Subcutaneous abdominal adipose tissue (tissue), 5 donors: ENCODE measurements around the gene RAB6D.
"Not testable (repeated sequence)": the region's sequence is repeated elsewhere in the genome, so short reads cannot be mapped to it uniquely, and the experiment has no call there.

Experiments
- H3K27ac ChIP-seq: one replicate; pipeline ENCODE4 v1.7.0; 2013; ENCODE audit warnings: low read depth, mild to moderate bottlenecking, inconsistent platforms, low read length, moderate library complexity
- H3K27me3 ChIP-seq, 5 donors: one replicate each; pipeline ENCODE4 v1.7.0; 2013; ENCODE audit warnings: low read length in 5 of 5, inconsistent platforms in 1 of 5; ENCODE audit not compliant: control insufficient read depth in 5 of 5, insufficient read depth in 4 of 5
- H3K36me3 ChIP-seq, 5 donors: one replicate each; pipeline ENCODE4 v1.7.0; 2013; ENCODE audit warnings: low read length in 5 of 5; ENCODE audit not compliant: control insufficient read depth in 5 of 5, insufficient read depth in 5 of 5
- H3K4me1 ChIP-seq, 5 donors: one replicate each; pipeline ENCODE4 v1.7.0; 2013; ENCODE audit warnings: low read length in 5 of 5, mild to moderate bottlenecking in 3 of 5, moderate library complexity in 1 of 5; ENCODE audit not compliant: control insufficient read depth in 5 of 5, insufficient read depth in 5 of 5
- H3K4me3 ChIP-seq, 5 donors: one replicate each; pipeline ENCODE4 v1.7.0; 2013; ENCODE audit warnings: low read length in 5 of 5, low read depth in 1 of 5
- H3K9ac ChIP-seq, 5 donors: one replicate each; pipeline ENCODE4 v1.7.0; 2013; ENCODE audit warnings: low read length in 5 of 5, mild to moderate bottlenecking in 4 of 5, moderate library complexity in 3 of 5
- H3K9me3 ChIP-seq, 5 donors: one replicate each; pipeline ENCODE4 v1.7.0; 2013; ENCODE audit warnings: low read length in 5 of 5; ENCODE audit not compliant: control insufficient read depth in 5 of 5
- donor health status: healthy.
- donor health status: healthy.
- donor health status: healthy.
- donor health status: healthy.
- donor health status: healthy.

The RAB6D gene

DNA sequence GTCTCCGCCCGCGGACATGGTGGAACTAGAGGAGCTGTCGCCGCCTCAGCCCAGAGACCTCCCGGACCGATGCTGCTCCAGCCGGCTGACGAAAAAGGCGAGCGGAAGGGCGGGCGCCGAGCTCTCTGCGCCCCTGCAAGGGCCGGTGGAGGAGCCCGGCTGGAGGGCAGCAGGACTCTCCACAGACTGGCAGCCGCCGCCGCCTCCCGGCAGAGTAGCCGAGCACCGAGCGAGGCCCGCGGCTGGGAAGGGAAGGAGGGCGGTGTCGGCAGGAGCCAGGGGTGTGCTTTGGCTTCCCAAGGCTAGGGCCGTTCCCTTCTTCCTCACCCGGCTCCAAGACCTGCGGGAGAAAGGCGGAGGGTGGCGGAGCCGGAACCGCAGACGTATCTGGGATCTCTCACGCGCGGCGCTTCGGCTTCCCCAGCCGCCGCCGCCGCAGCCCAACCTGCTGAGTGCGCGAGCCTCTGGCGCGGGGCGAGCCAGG is at the start of gene RAB6D:
TSS of gene RAB6D (minus strand) at position 466 of the 484 bp plus-strand sequence. CDS start at position 18, 448 bp downstream.
- H3K36me3 ChIP-seq, H3K9ac ChIP-seq, H3K9me3 ChIP-seq, H3K27ac ChIP-seq, H3K4me1 ChIP-seq: not testable (repeated sequence)
- Histone ChIP-seq H3K27me3 (peaks cover 0 to 18% (median 12%) of the 10 kb centered on the region in 5 donors), H3K4me3 (peak within 1 kb of the TSS in 1 of 5 donors; percentile 40)

- H3K4me3 ChIP-seq = no peak overlapping the region
- H3K4me1 ChIP-seq = no peaks in the 10 kb centered on the region
- H3K27ac ChIP-seq = no peak overlapping the region
- peaks cover 5 to 10% (median 7%) of the 10 kb centered on the region in 5 donors for H3K27me3 ChIP-seq
- no peak overlapping the region for H3K9ac ChIP-seq
- no peaks in the 10 kb centered on the region for H3K9me3 ChIP-seq
- H3K36me3 ChIP-seq = no peaks in the 10 kb centered on the region
Observed at GRCh38 chr2:131413148-131413747, 49.3 kb upstream of the RAB6D start.

DNA sequence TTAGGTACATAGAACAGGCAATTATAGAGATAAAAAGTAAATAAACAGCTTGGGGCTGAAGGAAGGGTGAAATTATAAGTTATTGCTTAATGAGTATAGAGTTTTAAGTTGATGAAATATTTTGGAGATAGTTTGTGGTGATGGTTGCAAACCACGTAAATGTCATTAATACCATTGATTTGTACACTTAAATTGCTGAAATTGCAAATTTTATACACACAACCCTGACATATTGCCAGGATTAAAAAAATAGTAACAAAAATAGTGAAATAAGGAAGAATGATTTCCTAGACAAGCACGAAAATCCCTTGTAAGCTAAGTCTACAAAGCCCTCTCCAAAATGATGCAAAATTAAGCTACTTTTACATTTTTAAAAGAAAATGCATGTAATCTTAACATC is 46.2 kb upstream of the RAB6D start:
- no peaks in the 10 kb centered on the region for H3K36me3 ChIP-seq
- peaks cover 10 to 19% (median 11%) of the 10 kb centered on the region in 5 donors for H3K27me3 ChIP-seq
- no peak overlapping the region for H3K9ac ChIP-seq
- no peak overlapping the region for H3K27ac ChIP-seq
- H3K9me3 ChIP-seq = no peaks in the 10 kb centered on the region
- H3K4me1 ChIP-seq = no peaks in the 10 kb centered on the region
- H3K4me3 ChIP-seq = no peak overlapping the region

- H3K27me3 ChIP-seq = peaks cover 8 to 19% (median 10%) of the 10 kb centered on the region in 5 donors
- no peak overlapping the region for H3K27ac ChIP-seq
- H3K9ac ChIP-seq = no peak overlapping the region
- no peaks in the 10 kb centered on the region for H3K36me3 ChIP-seq
- H3K4me1 ChIP-seq = no peaks in the 10 kb centered on the region
- no peaks in the 10 kb centered on the region for H3K9me3 ChIP-seq
- H3K4me3 ChIP-seq = no peak overlapping the region
Observed at GRCh38 chr2:131408778-131409177, 44.8 kb upstream of the RAB6D start.

DNA sequence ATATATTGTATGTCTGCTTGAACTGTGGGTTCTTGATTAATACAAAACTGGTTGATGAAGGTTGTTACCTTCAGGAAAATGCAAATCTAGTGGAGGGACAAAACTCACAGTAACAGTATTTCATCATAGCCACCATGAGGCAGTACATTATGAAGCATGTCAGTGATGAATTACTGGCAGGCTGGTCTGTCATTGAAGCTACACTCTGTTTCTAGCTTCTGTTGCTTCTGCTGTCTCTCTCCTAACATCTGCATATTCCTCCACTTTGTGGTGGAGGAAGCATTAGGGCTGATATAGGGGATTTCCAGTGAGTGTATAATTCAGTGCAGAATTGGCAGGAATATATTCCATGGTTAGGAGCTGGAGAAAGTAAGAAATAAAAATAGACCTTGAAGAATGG is 44.2 kb upstream of the RAB6D start:
- no peaks in the 10 kb centered on the region for H3K36me3 ChIP-seq

GRCh38 chr2:131404753-131405152 is 40.8 kb upstream of the RAB6D start:
- Histone ChIP-seq H3K27ac (no peak overlapping the region), H3K4me3 (no peak overlapping the region), H3K4me1 (no peaks in the 10 kb centered on the region), H3K27me3 (peaks cover 15 to 20% (median 19%) of the 10 kb centered on the region in 5 donors), H3K9ac (no peak overlapping the region), H3K9me3 (no peaks in the 10 kb centered on the region), H3K36me3 (no peaks in the 10 kb centered on the region)

More for the DNA sequence above, 44.2 kb upstream of the RAB6D start:
- Histone ChIP-seq H3K27me3 (peaks cover 7 to 19% (median 10%) of the 10 kb centered on the region in 5 donors), H3K4me1 (no peaks in the 10 kb centered on the region), H3K4me3 (no peak overlapping the region), H3K9me3 (no peaks in the 10 kb centered on the region), H3K9ac (no peak overlapping the region), H3K27ac (no peak overlapping the region)

DNA sequence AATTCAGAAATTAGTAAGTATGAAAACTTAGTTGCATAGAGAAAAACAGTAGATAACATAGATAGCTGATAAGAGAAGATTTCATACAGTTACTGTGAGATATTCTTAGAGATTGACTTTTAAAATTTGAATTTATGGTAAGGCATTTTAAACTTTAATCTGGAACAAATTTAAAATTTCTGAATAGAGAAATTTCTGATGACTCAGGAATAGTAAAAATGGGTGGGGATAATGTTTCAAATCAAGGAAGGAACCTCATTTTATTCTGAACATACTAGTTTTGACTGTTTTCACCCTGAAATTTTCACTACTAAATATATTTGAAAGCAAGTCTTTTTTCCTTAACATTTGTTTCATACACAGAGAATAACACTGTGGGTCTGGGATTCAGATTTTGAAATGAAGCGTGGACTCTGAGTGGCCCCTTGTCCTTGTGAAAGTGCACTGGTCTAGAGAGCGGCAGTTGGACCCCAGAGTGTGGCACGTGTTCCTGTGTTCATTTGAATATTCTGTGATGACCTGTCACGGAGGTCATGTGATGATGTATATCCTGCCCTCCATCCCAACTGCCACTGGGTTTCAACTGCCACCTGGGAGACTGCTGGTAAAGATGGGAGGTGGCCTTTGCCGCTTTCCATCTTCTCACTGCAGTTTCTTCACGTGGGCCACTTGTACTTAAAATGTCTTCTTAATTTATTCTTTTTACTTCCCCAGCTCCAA is 38.5 kb upstream of the RAB6D start:
- Histone ChIP-seq H3K9me3 (no peaks in the 10 kb centered on the region), H3K27ac (no peak overlapping the region), H3K4me1 (no peaks in the 10 kb centered on the region)

GRCh38 chr2:131400849-131401248 is 36.9 kb upstream of the RAB6D start:
- Histone ChIP-seq H3K27me3 (peaks cover 0 to 13% (median 5%) of the 10 kb centered on the region in 5 donors), H3K9me3 (no peaks in the 10 kb centered on the region), H3K9ac (no peak overlapping the region), H3K36me3 (no peaks in the 10 kb centered on the region), H3K27ac (no peak overlapping the region), H3K4me1 (no peaks in the 10 kb centered on the region), H3K4me3 (no peak overlapping the region)

More for the DNA sequence above, 38.5 kb upstream of the RAB6D start:
- H3K4me3 ChIP-seq = no peak overlapping the region
- H3K27me3 ChIP-seq = peaks cover 3 to 18% (median 10%) of the 10 kb centered on the region in 5 donors
- no peak overlapping the region for H3K9ac ChIP-seq
- no peaks in the 10 kb centered on the region for H3K36me3 ChIP-seq

- H3K36me3 ChIP-seq, H3K27ac ChIP-seq, H3K4me3 ChIP-seq, H3K4me1 ChIP-seq, H3K9ac ChIP-seq, H3K9me3 ChIP-seq: not testable (repeated sequence)
- H3K27me3 ChIP-seq = peaks cover 0 to 13% (median 5%) of the 10 kb centered on the region in 5 donors
Observed at GRCh38 chr2:131400441-131400840, 36.5 kb upstream of the RAB6D start.

GRCh38 chr2:131396209-131396608 is 32.2 kb upstream of the RAB6D start:
- peaks cover 0 to 12% (median 4%) of the 10 kb centered on the region in 5 donors for H3K4me1 ChIP-seq
- H3K36me3 ChIP-seq, H3K4me3 ChIP-seq, H3K9me3 ChIP-seq, H3K9ac ChIP-seq, H3K27ac ChIP-seq: not testable (repeated sequence)
- H3K27me3 ChIP-seq = peaks cover 0 to 13% (median 5%) of the 10 kb centered on the region in 5 donors
